NCI-H1092 (cell line): ENCODE data around the gene SVOPL.

ENCODE experiments used
- DNase-seq: peaks from one replicate; lab custom pipeline; 2025; lab: John Stamatoyannopoulos, UW

SVOPL gene

GRCh38 chr7:138603549-138604318 is 97.4 kb downstream of the SVOPL start:
- DNase-seq, result no peak

- no peak for DNase-seq
These were observed 98.7 kb downstream of the SVOPL start for GRCh38 chr7:138602451-138602850.

- no peak for DNase-seq
These were observed 105.7 kb downstream of the SVOPL start for GRCh38 chr7:138595454-138595853.

- no peak for DNase-seq
These were observed 111.0 kb downstream of the SVOPL start for GRCh38 chr7:138590154-138590553.

- DNase-seq, result no peak
These were observed 112.2 kb downstream of the SVOPL start for GRCh38 chr7:138588986-138589385.

- DNase-seq, result no peak
These were observed 113.7 kb downstream of the SVOPL start for GRCh38 chr7:138587485-138587884.

- no peak for DNase-seq
These were observed 115.7 kb downstream of the SVOPL start for GRCh38 chr7:138585283-138585993.

- DNase-seq, result no peak
These were observed 116.5 kb downstream of the SVOPL start for GRCh38 chr7:138584696-138585095.

GRCh38 chr7:138584283-138584682 is 116.9 kb downstream of the SVOPL start:
- DNase-seq, result no peak

GRCh38 chr7:138581065-138581464 is 120.1 kb downstream of the SVOPL start:
- DNase-seq, result no peak

GRCh38 chr7:138579671-138580070 is 121.5 kb downstream of the SVOPL start:
- no peak for DNase-seq

- DNase-seq, result no peak
These were observed 122.0 kb downstream of the SVOPL start for GRCh38 chr7:138579136-138579535.

- no peak for DNase-seq
These were observed 125.2 kb downstream of the SVOPL start for GRCh38 chr7:138575897-138576428.

GRCh38 chr7:138573741-138574140 is 127.4 kb downstream of the SVOPL start:
- no peak for DNase-seq

GRCh38 chr7:138570715-138571114 is 130.4 kb downstream of the SVOPL start:
- DNase-seq, result no peak

- DNase-seq, result no peak
These were observed 131.7 kb downstream of the SVOPL start for GRCh38 chr7:138569418-138569817.

- no peak for DNase-seq
These were observed 132.5 kb downstream of the SVOPL start for GRCh38 chr7:138568655-138569054.

GRCh38 chr7:138565451-138566114 is 135.6 kb downstream of the SVOPL start:
- DNase-seq, result no peak

GRCh38 chr7:138565071-138565450 is 136.1 kb downstream of the SVOPL start:
- no peak for DNase-seq

GRCh38 chr7:138564365-138564764 is 136.8 kb downstream of the SVOPL start:
- DNase-seq, result no peak

GRCh38 chr7:138563808-138564207 is 137.4 kb downstream of the SVOPL start:
- DNase-seq, result no peak

- no peak for DNase-seq
These were observed 141.7 kb downstream of the SVOPL start for GRCh38 chr7:138559448-138559847.
